Globus pallidus (tissue), 1 donor: ENCODE results near the gene SHTN1.

Experiments used
- DNase-seq: peaks from one replicate; pipeline ENCODE4 v3.0.0-alpha.2; 2015; ENCODE audit warnings: low spot score

Gene SHTN1

DNA sequence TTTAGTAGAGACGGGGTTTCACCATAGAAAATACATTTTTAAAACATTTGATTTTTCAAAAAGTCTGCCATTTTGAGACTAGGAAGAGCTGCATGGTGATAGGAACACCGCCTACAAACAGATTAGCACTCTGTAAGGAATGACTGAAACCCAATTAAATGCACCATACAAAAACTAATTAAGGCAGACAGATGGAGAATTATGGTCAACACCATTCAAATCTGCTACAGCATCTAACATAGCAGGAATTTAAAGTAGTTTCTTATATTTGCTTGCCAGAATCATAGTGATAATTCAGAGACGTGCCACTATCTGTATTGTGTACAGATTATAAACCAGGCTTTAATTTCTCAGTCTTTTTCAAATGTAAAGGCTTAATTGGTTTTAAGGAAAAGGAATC is 87.5 kb downstream of the SHTN1 start:
- no peak for DNase-seq

DNA sequence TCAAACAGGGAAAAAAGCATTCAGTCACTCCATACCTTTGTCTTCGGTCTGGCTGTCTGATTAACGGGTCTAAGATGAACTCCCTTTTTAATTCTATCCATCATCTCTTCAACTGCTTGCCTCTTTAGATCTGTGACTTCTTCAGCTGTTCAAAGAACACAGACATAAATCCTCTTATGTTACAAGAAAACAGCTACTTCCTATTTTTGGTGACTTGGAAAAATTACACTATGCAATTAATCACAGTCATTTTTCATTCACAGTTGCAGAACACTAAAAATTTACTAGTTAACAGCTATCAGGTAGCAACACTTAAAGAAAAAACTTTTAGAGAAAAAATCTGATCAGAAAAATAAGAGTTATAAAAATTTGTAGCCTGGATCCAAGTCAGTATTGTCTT is 89.6 kb downstream of the SHTN1 start:
- no peak for DNase-seq

DNA sequence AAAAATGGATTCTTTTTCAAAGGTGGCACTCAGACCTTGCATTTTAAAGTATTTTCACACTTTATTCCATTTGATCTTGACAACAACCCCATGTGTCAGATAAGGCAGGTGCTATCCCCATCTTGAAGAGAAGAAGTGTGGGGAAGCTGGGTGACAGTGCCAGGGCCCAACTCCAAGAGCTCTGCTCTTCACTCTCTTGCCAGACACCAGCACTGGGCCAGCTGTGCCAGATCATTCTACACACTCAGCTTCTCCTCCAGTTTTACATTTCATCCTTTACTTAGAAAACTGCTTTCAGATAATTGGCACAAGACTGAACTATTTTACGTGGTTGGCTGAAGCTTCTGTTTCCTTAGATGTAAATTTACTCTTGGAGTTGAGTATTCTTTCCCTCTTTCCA is 91.3 kb downstream of the SHTN1 start:
- DNase-seq = no peak

DNA sequence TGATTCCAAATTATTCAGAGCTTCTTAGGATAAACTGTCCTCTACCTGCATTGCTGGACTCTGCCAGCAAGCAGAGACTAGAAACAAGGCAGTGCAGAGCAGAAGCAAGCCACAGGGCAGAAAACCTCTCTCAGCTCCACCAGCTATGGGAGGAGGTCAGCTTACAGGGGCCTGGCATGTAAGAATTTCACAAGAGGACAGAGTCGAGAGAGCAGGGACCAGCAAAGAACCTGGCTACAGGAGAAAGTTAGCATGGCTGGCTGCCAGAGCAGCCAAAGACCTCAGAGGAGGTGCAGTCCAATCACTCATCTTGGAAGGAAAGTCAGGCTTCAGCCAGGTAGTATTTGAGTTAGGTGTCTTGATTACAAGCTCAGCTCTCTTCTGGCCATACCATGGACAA is 92.8 kb downstream of the SHTN1 start:
- no peak for DNase-seq

DNA sequence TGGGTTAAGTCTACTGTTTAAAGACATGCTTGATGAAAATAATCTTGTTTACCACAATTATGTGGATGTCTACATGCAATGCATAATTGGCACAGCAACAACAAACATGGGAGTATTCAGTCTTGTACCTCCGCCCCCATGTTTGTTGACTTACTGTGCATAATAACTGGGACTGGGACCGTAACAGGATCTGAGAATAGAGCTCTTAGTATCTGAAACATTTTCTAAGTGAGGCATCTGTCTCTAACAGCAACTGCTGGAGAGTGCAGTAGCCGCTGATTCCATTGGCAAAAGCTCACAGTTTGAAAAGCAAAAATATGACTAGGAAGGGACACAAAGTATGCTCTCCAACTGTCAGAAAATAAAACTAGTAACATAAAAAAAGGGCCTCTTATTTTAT is 94.1 kb downstream of the SHTN1 start:
- no peak for DNase-seq

DNA sequence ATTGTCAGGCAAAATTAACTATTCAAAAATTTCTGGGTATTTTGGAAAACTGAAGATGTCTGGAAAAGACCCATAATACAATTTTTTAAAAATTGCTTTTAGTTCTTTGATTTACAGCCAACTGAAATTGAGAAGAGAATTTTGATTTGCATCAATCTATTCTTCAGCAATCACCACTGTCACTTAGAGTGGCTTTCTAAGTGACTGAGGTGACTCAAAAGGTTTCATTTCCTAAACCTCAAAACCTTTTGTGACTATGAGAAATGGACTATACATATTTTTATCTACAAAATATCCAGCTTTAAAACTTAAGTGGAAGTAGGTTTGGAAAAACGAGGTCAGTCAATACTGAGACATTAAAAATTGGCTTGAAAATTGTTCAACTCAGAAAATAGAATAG is 95.7 kb downstream of the SHTN1 start:
- DNase-seq = no peak

DNA sequence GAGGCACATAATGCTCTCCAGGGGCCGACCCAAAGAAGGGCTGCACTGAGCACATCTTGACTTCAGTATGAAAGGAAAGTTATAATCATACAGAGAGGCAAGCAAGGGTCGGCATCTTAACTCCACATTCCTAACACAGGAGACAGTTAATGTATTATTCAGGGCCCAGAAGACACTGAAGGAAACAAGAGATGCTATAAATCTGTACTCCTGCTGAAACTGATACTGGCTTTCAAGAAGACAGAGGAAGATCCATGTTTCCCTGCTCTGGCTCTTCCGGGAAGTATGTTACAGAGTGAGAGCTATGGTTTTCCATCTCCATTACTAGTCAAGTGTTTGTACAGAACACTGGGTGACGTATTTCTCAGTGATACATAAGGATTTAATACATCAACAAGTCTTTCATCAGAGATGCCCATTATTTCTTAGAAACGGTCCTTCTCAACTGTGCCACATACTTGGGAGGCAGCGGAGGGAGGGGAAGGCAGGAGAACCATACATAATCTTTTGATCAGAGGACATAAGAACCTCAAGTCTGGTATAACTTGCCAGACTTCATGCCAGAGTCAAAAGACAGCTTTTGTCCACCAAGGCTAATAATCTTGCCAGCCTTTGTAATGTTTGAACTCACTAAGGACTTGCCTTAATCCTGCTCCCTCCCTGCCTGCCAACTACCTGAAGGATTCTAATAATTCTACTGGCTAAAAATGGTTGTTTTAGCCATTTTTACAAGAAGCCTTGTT is 97.6 kb downstream of the SHTN1 start:
- no peak for DNase-seq

DNA sequence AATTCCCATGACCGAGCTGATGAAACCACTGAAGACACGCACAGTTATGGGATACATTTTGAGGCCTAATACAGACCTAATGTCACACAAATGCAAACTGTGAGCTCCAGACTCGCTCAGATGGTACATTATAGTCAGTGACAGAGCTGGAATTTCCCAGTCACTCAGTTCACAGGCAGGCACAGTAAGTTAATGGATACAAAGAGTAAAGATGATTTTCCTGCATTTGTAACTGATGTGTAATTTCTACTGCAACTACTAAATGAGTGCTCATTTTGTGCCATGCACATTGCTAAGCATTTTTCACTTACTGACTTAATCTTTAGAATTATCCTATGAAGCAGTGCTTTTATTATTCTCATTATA is 99.2 kb downstream of the SHTN1 start:
- DNase-seq = no peak

DNA sequence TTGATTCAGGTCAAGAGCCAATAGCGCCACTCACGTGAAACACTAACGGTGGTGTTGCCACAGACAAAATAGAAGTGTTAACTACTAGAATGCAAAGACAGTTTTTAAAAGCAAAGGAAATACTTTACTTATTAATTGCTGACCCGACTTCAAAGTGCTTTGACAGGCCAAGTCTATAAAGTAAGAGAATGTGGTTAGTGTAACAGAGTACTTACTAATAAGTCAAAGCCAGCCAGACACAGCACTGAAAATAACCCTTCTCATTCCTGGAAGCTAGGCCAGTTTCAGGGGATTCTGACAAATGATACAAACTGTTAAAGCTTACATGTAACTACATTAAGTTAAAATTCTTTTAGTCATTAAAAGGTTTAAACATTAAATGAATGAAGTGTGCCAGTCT is 105.4 kb downstream of the SHTN1 start:
- no peak for DNase-seq

DNA sequence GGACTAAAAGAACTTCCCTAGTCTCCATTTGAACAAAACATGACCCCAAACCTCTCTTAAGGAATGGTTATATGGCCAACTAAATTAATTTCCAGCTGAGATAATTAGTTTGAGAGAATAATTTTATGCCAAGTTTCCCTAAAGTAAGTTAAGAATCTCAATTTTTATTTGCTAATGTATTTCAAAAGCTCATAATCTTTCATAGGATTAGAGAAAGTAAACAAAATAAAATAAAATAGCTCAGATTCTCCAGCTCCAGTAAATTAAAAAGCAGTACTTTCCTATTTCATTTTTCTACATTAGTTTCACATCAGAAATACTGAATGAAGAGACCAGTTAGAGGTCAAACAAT is 111.3 kb downstream of the SHTN1 start:
- no peak for DNase-seq

DNA sequence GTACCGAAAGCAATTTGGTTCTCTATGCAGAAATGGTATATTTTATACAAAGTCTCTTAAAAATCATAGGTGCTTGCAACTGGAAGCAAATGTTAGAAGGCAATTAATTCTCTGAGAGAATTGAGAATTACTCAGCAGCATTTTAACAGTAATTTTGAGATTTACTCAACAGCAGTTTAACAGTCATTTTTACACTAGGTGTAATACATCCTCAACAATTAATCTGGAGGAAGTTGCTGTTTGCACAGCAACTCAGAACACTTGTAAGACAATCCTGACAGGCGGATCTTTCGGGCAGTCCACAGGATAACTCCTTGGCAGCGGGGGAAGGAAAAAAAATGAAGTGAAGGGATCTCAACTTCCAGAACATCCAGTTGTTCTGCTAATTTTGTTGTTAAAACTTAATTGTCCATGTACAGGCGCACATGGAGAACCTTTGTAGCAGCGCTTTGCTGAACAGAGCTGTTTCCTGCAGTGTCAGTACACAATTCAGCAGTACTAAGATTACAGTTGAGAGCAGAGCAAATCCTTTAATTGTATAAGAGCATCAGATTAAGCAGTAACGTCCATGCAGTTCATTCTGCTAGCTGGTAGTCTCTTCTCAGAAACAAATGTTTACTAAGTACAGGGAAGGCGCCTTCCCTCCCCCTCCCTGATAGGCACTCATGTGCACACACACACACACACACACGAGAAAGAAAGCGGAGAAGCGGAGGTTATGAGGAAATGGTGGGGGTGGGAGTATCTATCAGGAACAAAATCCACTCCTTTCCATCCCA is 111.9 kb downstream of the SHTN1 start:
- no peak for DNase-seq

DNA sequence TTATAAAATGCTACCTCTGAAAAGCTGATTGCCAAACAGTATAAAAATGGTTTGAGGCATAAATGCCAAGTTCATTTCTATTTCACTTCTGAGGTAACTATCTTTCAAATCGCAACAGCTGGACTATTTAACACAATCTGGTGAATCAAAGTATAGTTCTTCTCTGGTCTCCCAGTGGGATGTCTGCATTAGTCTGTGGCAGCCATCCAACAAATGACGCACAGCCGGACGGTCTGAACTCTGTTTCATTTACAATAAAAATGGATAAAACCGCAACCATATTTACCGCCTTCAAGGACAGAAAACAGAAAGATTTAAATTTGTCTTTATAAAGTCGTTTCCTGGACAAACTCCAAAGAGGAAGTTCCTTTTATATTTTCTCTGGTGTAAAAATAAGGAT is 113.8 kb downstream of the SHTN1 start:
- peak; percentile 68 for DNase-seq

DNA sequence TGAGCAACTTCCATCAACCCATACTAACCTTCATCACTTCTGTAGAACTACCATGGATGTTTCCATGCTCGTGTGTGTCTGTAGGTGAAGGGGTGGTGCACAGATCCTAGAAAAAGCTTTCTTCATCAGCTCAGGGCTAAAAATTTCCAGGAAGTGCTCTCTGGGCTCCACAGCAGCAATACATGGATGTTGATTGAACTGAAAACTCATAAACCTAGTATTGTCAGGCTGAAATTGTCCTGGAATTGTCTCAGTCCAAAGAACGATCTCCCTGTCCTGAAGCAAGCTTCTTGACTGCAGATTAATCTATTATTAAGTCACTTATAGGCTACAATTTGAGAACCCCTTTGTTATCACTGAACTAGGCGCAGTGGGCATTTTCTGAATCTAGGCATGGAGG is 115.9 kb downstream of the SHTN1 start:
- DNase-seq = no peak

DNA sequence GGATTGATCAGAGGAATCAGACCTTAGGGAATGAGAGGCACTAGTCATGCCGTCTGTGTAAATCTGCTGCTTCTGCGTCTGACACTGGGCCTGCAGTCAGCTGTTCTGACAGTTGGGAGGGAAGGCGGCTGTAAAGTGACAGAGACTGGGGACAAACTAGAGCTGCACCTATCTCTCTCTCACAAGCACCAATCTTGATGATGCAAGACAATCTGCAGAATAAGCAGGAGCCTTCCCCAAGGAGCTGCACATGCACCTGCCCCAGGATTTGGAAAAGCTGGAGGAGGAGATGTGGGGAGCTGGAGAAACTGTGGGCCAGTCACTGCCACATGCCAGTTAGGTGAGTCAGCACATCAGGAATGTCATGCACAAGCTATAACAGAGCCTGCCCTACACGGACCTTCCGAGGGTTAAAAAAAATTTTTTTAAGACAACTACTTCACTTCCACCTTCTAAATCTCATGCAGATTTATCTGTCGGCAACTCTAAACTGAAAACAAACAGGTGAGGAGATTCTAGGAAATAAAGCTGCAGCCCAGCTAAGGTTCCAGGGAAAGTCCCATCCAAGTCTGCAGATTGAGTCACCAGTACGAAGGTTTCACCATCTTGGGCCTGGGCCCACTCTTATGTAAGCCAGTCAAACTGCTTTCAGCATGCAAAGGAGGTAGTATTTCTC is 116.5 kb downstream of the SHTN1 start:
- DNase-seq = no peak

DNA sequence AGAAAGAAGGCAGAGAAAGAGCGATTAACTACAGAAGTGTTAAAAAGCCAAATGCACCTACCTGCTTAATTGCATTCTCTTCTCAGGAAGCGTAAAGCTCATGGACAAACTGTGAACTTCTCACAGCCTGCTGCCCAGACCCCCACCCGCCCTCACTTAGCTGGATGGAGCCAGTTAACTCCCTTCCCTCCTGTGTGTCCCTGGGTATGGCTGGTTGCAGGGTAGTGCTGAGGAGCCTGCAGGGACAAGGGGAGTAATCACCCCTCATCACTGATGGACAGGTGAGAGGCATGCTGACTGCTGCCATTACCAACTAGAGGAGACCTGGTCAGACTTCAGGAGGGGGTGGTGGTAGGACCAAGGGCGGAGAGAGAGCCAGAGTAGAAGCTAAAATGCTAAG is 118.2 kb downstream of the SHTN1 start:
- DNase-seq = no peak

DNA sequence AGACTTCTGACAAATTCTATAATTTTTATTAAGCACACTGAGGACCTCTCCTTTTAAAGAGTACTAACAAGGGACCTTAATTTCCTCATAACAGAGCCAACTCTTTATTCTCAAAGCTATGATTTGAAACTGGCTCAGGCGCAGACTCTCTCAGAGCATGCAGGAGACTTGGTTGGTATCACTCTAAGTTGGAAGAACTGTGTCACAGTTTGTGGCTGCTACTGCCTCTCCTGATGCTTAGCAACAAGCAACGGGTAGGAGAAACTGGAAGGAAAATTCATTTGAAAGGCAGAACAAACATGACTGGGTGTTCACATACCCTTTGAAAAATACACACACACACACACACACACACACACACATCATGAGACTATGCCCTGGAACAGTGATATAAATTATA is 122.3 kb downstream of the SHTN1 start:
- DNase-seq = no peak

DNA sequence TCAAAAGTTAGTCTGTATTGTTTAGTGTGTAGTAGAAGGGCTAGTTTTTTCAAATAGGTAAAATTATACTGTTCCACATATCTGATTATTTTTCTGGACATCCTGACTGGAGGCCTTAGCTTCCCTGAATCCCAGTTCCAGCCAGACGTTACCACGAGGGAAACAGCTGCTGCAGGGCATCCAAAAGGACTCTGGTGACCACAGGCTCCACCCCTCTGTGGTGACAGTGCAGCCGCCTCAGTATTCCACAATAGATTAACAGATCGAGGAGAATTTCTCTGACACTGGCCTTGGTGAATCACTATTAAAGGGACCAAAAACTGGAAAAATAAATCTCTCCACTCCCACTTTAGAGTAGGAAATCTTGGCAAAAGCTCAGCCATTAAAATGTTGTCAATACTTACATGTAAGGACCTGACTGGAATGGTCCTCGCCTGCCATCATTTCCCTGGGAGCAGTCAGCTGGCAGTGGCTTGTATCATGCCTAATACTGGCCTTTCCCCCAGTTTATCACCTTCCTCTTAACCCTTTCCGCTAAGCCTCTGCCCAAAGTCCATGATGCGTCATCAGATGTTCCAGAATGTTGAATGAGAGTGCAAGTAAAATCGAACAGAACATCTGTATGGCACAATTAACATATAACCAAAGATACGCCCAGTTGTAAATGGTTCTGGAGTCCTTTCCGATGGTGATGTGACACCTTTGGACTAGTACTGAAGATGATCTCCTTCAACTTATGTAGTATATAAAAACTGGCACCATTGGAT is 124.1 kb downstream of the SHTN1 start:
- DNase-seq = peak; percentile 54

DNA sequence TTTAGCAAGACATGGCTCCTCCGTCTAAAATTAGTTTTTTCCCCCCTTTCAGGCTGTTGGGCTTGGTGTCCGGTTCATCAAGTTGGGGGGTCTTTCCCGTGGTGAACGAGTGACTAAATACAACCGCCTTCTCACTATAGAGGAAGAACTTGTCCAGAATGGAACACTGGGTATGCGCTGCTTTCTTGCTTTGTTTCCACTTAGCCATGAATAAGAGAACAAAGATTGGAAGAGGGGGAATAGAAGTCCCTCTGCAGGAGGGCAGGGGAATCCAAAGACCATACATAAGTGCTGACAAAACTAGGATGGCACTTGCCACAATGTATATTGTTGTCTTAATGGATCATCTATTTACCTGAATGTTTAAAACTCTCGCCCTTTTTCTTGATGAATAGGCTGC is 125.2 kb downstream of the SHTN1 start:
- no peak for DNase-seq

DNA sequence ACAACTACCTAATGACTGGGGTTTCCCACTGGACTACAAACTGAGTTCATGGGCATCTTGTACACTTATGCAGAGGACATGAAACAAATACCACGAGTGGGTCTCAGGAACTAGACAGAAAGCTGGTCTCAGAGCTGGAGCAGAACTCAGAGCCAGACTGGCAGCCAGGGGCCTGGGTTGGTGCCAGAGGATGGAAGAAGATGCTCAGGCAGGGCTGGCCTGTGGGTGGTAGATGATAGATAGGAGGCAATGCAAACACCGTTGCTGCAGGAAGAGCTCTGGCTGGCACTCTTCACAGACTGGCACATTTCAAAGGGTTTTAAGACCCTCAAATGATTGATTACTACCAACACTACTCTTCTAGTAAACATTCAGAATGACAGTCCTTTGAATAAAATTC is 126.9 kb downstream of the SHTN1 start:
- no peak for DNase-seq

DNA sequence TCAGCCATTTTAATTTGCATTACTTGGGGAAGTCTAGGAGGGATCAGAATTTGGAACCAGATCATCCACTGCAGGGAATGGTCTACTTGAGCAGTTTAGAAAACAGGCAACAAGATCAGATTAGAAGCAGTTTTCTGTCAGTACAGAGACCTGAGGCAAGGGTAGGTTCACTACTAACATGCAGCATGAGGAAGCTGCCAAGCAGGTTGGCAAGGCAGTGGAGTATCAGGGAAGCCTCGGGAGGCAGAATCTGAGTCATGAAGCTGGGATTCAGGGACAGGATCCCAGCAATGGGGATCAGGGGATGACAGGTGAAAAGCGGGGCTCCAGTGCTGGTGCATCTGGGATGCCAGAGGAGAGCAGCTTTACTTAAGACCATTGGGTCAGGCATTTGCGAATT is 127.6 kb downstream of the SHTN1 start:
- no peak for DNase-seq

DNA sequence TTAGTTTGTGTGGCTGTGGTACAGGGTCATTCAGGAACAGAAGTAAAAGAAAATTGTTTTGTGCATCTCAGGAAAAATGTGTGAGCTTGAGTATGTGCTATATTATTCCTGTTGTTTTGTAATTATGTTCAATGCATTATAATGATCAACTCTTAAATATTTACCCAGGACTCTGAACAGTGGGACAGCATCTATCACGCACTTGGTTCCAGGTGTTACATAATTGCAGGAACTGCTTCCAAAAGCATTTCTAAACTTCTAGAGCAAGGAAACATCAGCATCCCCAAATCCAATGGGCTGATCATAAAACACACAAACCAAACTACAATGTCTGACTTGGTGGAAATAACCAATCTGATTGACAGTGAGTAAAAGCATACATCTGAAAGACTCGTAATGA is 129.1 kb downstream of the SHTN1 start:
- no peak for DNase-seq

DNA sequence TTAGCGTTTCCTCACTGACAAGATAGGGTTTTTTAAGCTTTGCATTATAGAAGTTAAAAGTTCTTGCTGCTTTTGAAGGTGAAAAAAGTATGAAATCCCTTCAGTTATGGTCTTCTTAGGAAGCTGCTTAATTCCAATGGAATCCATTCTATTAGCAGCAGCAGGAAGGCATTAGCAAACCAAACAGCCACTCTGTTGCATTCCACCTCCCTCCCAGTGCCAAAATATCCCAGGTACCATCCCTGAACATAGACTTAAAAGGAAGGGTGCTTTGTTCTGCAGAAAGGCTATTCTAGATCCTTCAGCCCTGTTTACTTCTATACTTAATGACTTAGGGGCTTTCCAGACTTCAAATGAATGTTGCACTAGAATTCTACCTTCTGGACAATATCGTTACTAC is 131.9 kb downstream of the SHTN1 start:
- DNase-seq = no peak

DNA sequence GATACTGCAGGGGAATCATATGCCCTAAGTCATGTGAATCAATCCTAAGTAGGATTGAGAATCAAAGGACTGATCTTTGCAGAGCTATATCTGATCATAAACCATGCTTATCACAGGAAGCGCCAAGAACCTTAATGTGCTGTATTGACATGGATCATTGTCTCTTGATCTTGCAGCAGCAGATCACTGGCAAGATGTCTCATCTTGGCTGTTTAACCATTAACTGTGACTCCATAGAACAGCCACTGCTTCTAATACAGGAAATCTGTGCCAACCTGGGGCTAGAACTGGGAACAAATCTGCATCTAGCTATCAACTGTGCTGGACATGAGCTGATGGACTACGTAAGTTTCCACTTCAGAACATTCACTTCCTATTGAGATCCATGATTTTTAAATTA is 134.0 kb downstream of the SHTN1 start:
- no peak for DNase-seq
